ENCODE data around the gene MLLT6. TPM values are rescaled to one million over a fixed set of nuclear protein-coding genes. Genes with fewer than 3 reads are reported as not detected.

MLLT6 gene
- total and polyA plus RNA-seq, 2 of the 13 experiments (the other 11 are each of a cell fraction or from before 2014, with no cell fraction given): 50.7 to 69.5 TPM

DNA sequence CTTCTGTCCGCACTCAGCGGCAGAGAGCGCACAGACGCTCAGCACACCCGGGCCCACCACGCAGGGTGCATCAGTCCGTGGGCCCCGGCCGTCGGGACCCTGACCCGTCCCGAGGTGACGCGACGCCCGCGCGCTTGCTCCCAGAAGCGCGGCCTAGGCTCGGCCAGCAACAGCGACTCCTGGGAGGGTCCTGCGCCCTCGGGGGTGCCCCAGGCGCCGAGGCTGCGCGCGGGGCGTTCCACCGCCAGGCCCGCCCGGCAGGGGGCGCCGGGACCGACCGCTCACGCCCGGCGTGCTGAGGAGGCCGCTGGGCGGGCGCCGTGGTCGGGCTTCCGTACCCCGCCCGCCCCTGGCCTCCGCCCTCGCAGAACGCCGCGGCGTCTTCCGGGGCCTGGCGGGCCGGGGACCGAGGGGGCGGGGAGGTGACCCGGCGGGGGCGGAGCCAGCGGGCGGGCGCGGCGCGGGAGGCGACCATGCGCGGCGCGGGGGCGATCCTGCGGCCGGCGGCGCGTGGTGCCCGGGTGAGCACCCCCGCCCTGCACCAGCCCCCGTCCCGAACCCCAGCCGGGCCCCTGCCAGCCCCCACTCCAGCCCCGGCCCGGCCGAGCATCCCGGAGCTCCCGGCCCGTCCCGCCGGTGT lies 24.9 kb downstream of the MLLT6 start, which contains the start of gene CISD3 (continued):
- TF ChIP-seq, protein P1, sequence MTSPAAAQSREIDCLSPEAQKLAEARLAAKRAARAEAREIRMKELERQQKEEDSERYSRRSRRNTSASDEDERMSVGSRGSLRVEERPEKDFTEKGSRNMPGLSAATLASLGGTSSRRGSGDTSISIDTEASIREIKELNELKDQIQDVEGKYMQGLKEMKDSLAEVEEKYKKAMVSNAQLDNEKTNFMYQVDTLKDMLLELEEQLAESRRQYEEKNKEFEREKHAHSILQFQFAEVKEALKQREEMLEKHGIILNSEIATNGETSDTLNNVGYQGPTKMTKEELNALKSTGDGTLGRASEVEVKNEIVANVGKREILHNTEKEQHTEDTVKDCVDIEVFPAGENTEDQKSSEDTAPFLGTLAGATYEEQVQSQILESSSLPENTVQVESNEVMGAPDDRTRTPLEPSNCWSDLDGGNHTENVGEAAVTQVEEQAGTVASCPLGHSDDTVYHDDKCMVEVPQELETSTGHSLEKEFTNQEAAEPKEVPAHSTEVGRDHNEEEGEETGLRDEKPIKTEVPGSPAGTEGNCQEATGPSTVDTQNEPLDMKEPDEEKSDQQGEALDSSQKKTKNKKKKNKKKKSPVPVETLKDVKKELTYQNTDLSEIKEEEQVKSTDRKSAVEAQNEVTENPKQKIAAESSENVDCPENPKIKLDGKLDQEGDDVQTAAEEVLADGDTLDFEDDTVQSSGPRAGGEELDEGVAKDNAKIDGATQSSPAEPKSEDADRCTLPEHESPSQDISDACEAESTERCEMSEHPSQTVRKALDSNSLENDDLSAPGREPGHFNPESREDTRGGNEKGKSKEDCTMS (CRISPR knock-in tag; conservative IDR thresholded peaks at IDR 0.05): no peak
- TF ChIP-seq BRD4 (CRISPR knock-in tag; IDR thresholded peaks at IDR 0.05): no peak
- no peak for TF ChIP-seq TBL1XR1 (IDR thresholded peaks at IDR 0.05; ENCODE audit: borderline replicate concordance, low read length, partially characterized antibody)
- no peak for TF ChIP-seq ZNF720 (CRISPR knock-in tag; IDR thresholded peaks at IDR 0.05)
- TF ChIP-seq SSRP1 (CRISPR knock-in tag; IDR thresholded peaks at IDR 0.05): no peak
- TF ChIP-seq MATR3 (CRISPR knock-in tag; IDR thresholded peaks at IDR 0.05): no peak
- no peak for TF ChIP-seq SMYD3 (CRISPR knock-in tag; IDR thresholded peaks at IDR 0.05)
- TF ChIP-seq MIER2 (CRISPR knock-in tag; IDR thresholded peaks at IDR 0.05): no peak
- TF ChIP-seq, protein P2, sequence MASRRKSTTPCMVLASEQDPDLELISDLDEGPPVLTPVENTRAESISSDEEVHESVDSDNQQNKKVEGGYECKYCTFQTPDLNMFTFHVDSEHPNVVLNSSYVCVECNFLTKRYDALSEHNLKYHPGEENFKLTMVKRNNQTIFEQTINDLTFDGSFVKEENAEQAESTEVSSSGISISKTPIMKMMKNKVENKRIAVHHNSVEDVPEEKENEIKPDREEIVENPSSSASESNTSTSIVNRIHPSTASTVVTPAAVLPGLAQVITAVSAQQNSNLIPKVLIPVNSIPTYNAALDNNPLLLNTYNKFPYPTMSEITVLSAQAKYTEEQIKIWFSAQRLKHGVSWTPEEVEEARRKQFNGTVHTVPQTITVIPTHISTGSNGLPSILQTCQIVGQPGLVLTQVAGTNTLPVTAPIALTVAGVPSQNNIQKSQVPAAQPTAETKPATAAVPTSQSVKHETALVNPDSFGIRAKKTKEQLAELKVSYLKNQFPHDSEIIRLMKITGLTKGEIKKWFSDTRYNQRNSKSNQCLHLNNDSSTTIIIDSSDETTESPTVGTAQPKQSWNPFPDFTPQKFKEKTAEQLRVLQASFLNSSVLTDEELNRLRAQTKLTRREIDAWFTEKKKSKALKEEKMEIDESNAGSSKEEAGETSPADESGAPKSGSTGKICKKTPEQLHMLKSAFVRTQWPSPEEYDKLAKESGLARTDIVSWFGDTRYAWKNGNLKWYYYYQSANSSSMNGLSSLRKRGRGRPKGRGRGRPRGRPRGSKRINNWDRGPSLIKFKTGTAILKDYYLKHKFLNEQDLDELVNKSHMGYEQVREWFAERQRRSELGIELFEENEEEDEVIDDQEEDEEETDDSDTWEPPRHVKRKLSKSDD (CRISPR knock-in tag; IDR thresholded peaks at IDR 0.05; ENCODE audit: low read depth): peak; percentile 72
- TF ChIP-seq ZNF501 (CRISPR knock-in tag; IDR thresholded peaks at IDR 0.05): no peak
- peak; percentile 85 for TF ChIP-seq JARID2 (CRISPR knock-in tag; IDR thresholded peaks at IDR 0.05; ENCODE audit: insufficient replicate concordance)
- no peak for TF ChIP-seq ZNF557 (CRISPR knock-in tag; IDR thresholded peaks at IDR 0.05)
- no peak for TF ChIP-seq ZNF619 (CRISPR knock-in tag; IDR thresholded peaks at IDR 0.05)
- no peak for TF ChIP-seq NCOA5 (CRISPR knock-in tag; IDR thresholded peaks at IDR 0.05)
- no peak for TF ChIP-seq PRDM4 (CRISPR knock-in tag; IDR thresholded peaks at IDR 0.05; ENCODE audit: borderline replicate concordance)
- no peak for TF ChIP-seq ZNF251 (CRISPR knock-in tag; IDR thresholded peaks at IDR 0.05)
- TF ChIP-seq ZNF282 (IDR thresholded peaks at IDR 0.05; ENCODE audit: partially characterized antibody): no peak
- no peak for TF ChIP-seq PRDM10 (CRISPR knock-in tag; IDR thresholded peaks at IDR 0.05; ENCODE audit: low read depth)
- no peak for TF ChIP-seq BCL6 (CRISPR knock-in tag; IDR thresholded peaks at IDR 0.05)

Data from HepG2 (cell line).